HCT116 (cell line): ENCODE data around the gene ARVCF. TPM values are rescaled to one million over a fixed set of nuclear protein-coding genes. Genes with fewer than 3 reads are reported as not detected.

ENCODE experiments used
- ATAC-seq: fragments of 200-7000 bp; cut with Tn5 transposase; 2 replicates; pipeline ENCODE4 v1.9.1; 2020; ENCODE audit warnings: mild to moderate bottlenecking, moderate library complexity
- BruUV-seq: library from RNA; stranded (reverse); fragments of 400-500 nt; replicated peaks from 2 replicates; lab custom pipeline; 2021; lab: Mats Ljungman, UMichigan
- CTCF ChIA-PET: fragments of 300-600 bp; sonication (Branson Sonifier 250); formaldehyde crosslinking; loops from one replicate; lab custom pipeline; 2021; ENCODE audit warnings: antibody characterized with exemption; lab: Charles Lee
- POLR2A ChIA-PET: fragments of 300-600, 350-600 bp; sonication (Branson Sonifier 250); formaldehyde crosslinking; loops from one replicate; lab custom pipeline; 2021; ENCODE audit warnings: antibody characterized with exemption; lab: Charles Lee
- RAD21 ChIA-PET, 2 experiments: fragments of 300-600 bp; sonication (Branson Sonifier 250); formaldehyde crosslinking; loops; one replicate each; lab custom pipeline; 2023; ENCODE audit warnings: low total read pairs in 2 of 2; ENCODE audit not compliant: uncharacterized antibody in 2 of 2, unreplicated experiment in 2 of 2, low non-redundant PET in 1 of 2; lab: Charles Lee
- DNase-seq: peaks from one replicate; pipeline ENCODE4 v3.0.0-alpha.2; 2010; ENCODE audit warnings: low read depth, low spot score
- H2AFZ ChIP-seq: fragments of 200-600 bp; shearing (Covaris generic), sonication (generic); 2 replicates; pipeline ENCODE4 v1.6.1; 2017; ENCODE audit warnings: low read depth, mixed run types, mixed read lengths, antibody characterized with exemption, low read length; ENCODE audit not compliant: poor library complexity, severe bottlenecking
- H3K27ac ChIP-seq: 2 replicates; pipeline ENCODE4 v1.5.1; 2012; ENCODE audit warnings: low read depth, low read length
- H3K27me3 ChIP-seq: fragments of 200-600 bp; sonication (generic); 2 replicates; pipeline ENCODE4 v1.6.1; 2016; ENCODE audit warnings: mixed run types, low read length, mixed read lengths; ENCODE audit not compliant: insufficient read depth
- H3K36me3 ChIP-seq, 2 experiments: fragments of 200-500 bp in 1 of 2; fragments of 200-600 bp in 1 of 2; sonication (Bioruptor generic) in 1 of 2; sonication (generic) in 1 of 2; 2 replicates each; pipeline versions ENCODE4 v1.5.1 to v1.6.1; 2014 to 2016; ENCODE audit warnings: low read length in 2 of 2, inconsistent platforms in 1 of 2, mixed read lengths in 1 of 2, mixed run types in 1 of 2; ENCODE audit not compliant: insufficient read depth in 2 of 2, control insufficient read depth in 1 of 2
- H3K4me1 ChIP-seq, 2 experiments: fragments of 200-600 bp in 1 of 2; sonication (generic) in 1 of 2; 2 replicates each; pipeline versions ENCODE4 v1.5.1 to v1.6.1; 2012 to 2017; ENCODE audit warnings: low read length in 2 of 2, inconsistent platforms in 1 of 2, mild to moderate bottlenecking in 1 of 2, mixed read lengths in 1 of 2, mixed run types in 1 of 2, moderate library complexity in 1 of 2; ENCODE audit not compliant: insufficient read depth in 2 of 2, control insufficient read depth in 1 of 2
- H3K4me2 ChIP-seq: fragments of 200-600 bp; sonication (generic); 2 replicates; pipeline ENCODE4 v1.6.1; 2017; ENCODE audit warnings: mixed run types, low read length, mixed read lengths
- H3K4me3 ChIP-seq, 2 experiments: fragments of 200-600 bp in 1 of 2; sonication (generic) in 1 of 2; replicated peaks in 1 of 2; 2 replicates each; pipeline ENCODE4 v1.5.1; 2011 to 2016; ENCODE audit warnings: low read length in 2 of 2, control low read depth in 1 of 2, low read depth in 1 of 2, mild to moderate bottlenecking in 1 of 2, mixed read lengths in 1 of 2, mixed run types in 1 of 2
- H3K79me2 ChIP-seq: fragments of 200-600 bp; sonication (generic); 2 replicates; pipeline ENCODE4 v1.6.1; 2017; ENCODE audit warnings: mild to moderate bottlenecking, mixed run types, low read length, moderate library complexity, mixed read lengths; ENCODE audit not compliant: insufficient read depth
- H3K9ac ChIP-seq: fragments of 200-600 bp; sonication (generic); 2 replicates; pipeline ENCODE4 v1.6.1; 2016; ENCODE audit warnings: low read length, mixed read lengths
- H3K9me2 ChIP-seq: fragments of 200-600 bp; sonication (generic), shearing (Covaris generic); 2 replicates; pipeline ENCODE4 v1.6.1; 2017; ENCODE audit warnings: mixed run types, mild to moderate bottlenecking, moderate library complexity; ENCODE audit not compliant: insufficient read depth
- H3K9me3 ChIP-seq, 2 experiments: fragments of 200-500 bp in 1 of 2; fragments of 200-600 bp in 1 of 2; sonication (Bioruptor generic) in 1 of 2; sonication (generic) in 1 of 2; 2 replicates each; pipeline ENCODE4 v1.6.1; 2014 to 2017; ENCODE audit warnings: low read length in 2 of 2, mixed read lengths in 2 of 2, inconsistent platforms in 1 of 2, low read depth in 1 of 2, mild to moderate bottlenecking in 1 of 2, mixed run types in 1 of 2, moderate library complexity in 1 of 2; ENCODE audit not compliant: control insufficient read depth in 1 of 2, insufficient read depth in 1 of 2
- H4K20me1 ChIP-seq: fragments of 200-600 bp; sonication (generic), shearing (Covaris generic); 2 replicates; pipeline ENCODE4 v1.6.1; 2017; ENCODE audit warnings: mixed run types, mild to moderate bottlenecking, moderate library complexity; ENCODE audit not compliant: insufficient read depth
- ATF3 ChIP-seq: IDR thresholded peaks from 2 replicates; pipeline ENCODE4 v1.6.1; 2012
- CBX3 ChIP-seq: IDR thresholded peaks from 2 replicates; pipeline ENCODE4 v1.6.1; 2012; ENCODE audit warnings: low read depth
- CTCF ChIP-seq, 3 experiments: fragments of 200-600 bp in 1 of 3; sonication (generic) in 1 of 3; IDR thresholded peaks in 2 of 3; conservative IDR thresholded peaks in 1 of 3; 2 replicates each; pipeline ENCODE4 v1.5.1; 2012 to 2017; ENCODE audit warnings: low read depth in 2 of 3, low read length in 2 of 3, antibody characterized with exemption in 1 of 3, borderline replicate concordance in 1 of 3, control low read depth in 1 of 3, mild to moderate bottlenecking in 1 of 3, mixed read lengths in 1 of 3, mixed run types in 1 of 3, moderate library complexity in 1 of 3; ENCODE audit not compliant: insufficient read depth in 1 of 3
- EGR1 ChIP-seq: IDR thresholded peaks from 2 replicates; pipeline ENCODE4 v1.6.1; 2012; ENCODE audit warnings: low read depth
- FOSL1 ChIP-seq: IDR thresholded peaks from 2 replicates; pipeline ENCODE4 v1.6.1; 2012; ENCODE audit warnings: low read depth
- POLR2A ChIP-seq: IDR thresholded peaks from 2 replicates; pipeline ENCODE4 v1.7.0; 2011; ENCODE audit warnings: borderline replicate concordance; ENCODE audit not compliant: insufficient read depth, insufficient read length; ENCODE audit errors: extremely low read depth
- POLR2AphosphoS5 ChIP-seq: IDR thresholded peaks from 2 replicates; pipeline ENCODE4 v1.6.1; 2011; ENCODE audit warnings: mild to moderate bottlenecking, low read depth, low read length, moderate library complexity
- SIN3A ChIP-seq: IDR thresholded peaks from 2 replicates; pipeline ENCODE4 v1.6.1; 2012; ENCODE audit warnings: low read depth
- TCF7L2 ChIP-seq: IDR thresholded peaks from 2 replicates; pipeline ENCODE4 v1.7.0; 2011; ENCODE audit warnings: borderline replicate concordance, inconsistent platforms; ENCODE audit not compliant: insufficient read depth, insufficient read length; ENCODE audit errors: extremely low read depth
- ZBTB33 ChIP-seq: IDR thresholded peaks from 2 replicates; pipeline ENCODE4 v1.6.1; 2011; ENCODE audit warnings: mild to moderate bottlenecking, low read length, moderate library complexity; ENCODE audit not compliant: insufficient replicate concordance; ENCODE audit errors: extremely low read depth
- intact Hi-C: fragments of 100-400 bp; cut with micrococcal nuclease; formaldehyde crosslinking; loops from 2 replicates; pipeline ENCODE4 v1.10.0; 2022
- total RNA-seq: library from RNA; stranded (reverse); gene quantifications from one replicate; pipeline ENCODE4 v1.2.1, GENCODE V29; 2021; ENCODE audit not compliant: unreplicated experiment

ARVCF gene
- total RNA-seq, 1 experiment from 2014 or later = 42.8 TPM

GRCh38 chr22:20039683-20040325 is 23.2 kb upstream of the ARVCF start:
- CTCF ChIA-PET = no interaction called here
- BruUV-seq = no TSS peak

More at GRCh38 chr22:20039683-20040325, 23.2 kb upstream of the ARVCF start:
- Histone ChIP-seq H3K4me3 (no peak overlapping the region), H3K36me3 (no peaks in the 10 kb centered on the region; a peak in 1 of 4 replicates), H3K4me2 (no peak overlapping the region), H3K9me3 (no peaks in the 10 kb centered on the region), H2AFZ (no peak overlapping the region), H3K9ac (no peak overlapping the region), H3K9me2 (no peaks in the 10 kb centered on the region), H4K20me1 (no peaks in the 10 kb centered on the region), H3K27ac (no peak overlapping the region), H3K4me1 (no peaks in the 10 kb centered on the region), H3K27me3 (no peaks in the 10 kb centered on the region), H3K79me2 (no peaks in the 10 kb centered on the region)
- intact Hi-C loops = no loop called here
- TF ChIP-seq CBX3 = no peak
- no peak for TF ChIP-seq POLR2AphosphoS5
- TF ChIP-seq ATF3 = no peak
- TF ChIP-seq CTCF (IDR thresholded peaks at IDR 0.05 in 2 of 3, conservative IDR thresholded peaks at IDR 0.05 in 1 of 3; ENCODE audit: borderline replicate concordance in 1 of 3, insufficient read depth in 1 of 3, low read depth in 2 of 3, low read length in 2 of 3) = no peak
- no peak for TF ChIP-seq FOSL1
- TF ChIP-seq ZBTB33 = no peak
- no peak for TF ChIP-seq TCF7L2
- TF ChIP-seq EGR1 = no peak
- no peak for TF ChIP-seq SIN3A
- no peak for TF ChIP-seq POLR2A
- ATAC-seq = no peak
- DNase-seq = no peak
- RAD21 ChIA-PET = interaction anchor here in 1 of 2 experiments (0.8 kb wide), 1 partner anchor 130 kb away, joined by 7 read pairs; no protein-coding TSS in a partner anchor
- POLR2A ChIA-PET = no interaction called here
